CD4-positive, alpha-beta T cell (primary cell): Measurements from ENCODE around the gene BRICD5. TPM values are rescaled to one million over a fixed set of nuclear protein-coding genes. Genes with fewer than 3 reads are reported as not detected.

Experiments
- ATAC-seq: fragments of 200-7000 bp; cut with Tn5 transposase; one replicate; pipeline ENCODE4 v1.10.0; 2022; ENCODE audit warnings: mild to moderate bottlenecking; ENCODE audit not compliant: poor library complexity
- CTCF ChIA-PET: fragments of 350-600 bp; sonication (Branson Sonifier 250); formaldehyde crosslinking; loops from one replicate; lab custom pipeline; 2021; ENCODE audit warnings: antibody characterized with exemption, inconsistent platforms; lab: Charles Lee
- POLR2A ChIA-PET: fragments of 350-600 bp; sonication (Branson Sonifier 250); formaldehyde crosslinking; loops from one replicate; lab custom pipeline; 2021; ENCODE audit warnings: antibody characterized with exemption, inconsistent platforms; lab: Charles Lee
- DNase-seq, 14 experiments: peaks; one replicate each; pipeline ENCODE4 v3.0.0-alpha.2; 2013 to 2020; ENCODE audit warnings: mixed read lengths in 2 of 14
- H3K27ac ChIP-seq, 2 donors: one replicate each; pipeline versions ENCODE4 v1.5.1 to v1.7.0; 2013; ENCODE audit warnings: low read length in 2 of 2, low read depth in 1 of 2, mild to moderate bottlenecking in 1 of 2
- H3K27me3 ChIP-seq, 2 experiments: 1 replicate in 1 of 2; 2 replicates in 1 of 2; pipeline versions ENCODE4 v1.6.1 to v1.7.0; 2013; ENCODE audit warnings: low read length in 2 of 2, control low read depth in 1 of 2, mild to moderate bottlenecking in 1 of 2, moderate library complexity in 1 of 2; ENCODE audit not compliant: insufficient read depth in 2 of 2, control insufficient read depth in 1 of 2
- H3K36me3 ChIP-seq: one replicate; pipeline ENCODE4 v1.6.1; 2013; ENCODE audit warnings: low read length, control low read depth; ENCODE audit not compliant: insufficient read depth
- H3K4me1 ChIP-seq: one replicate; pipeline ENCODE4 v1.6.1; 2013; ENCODE audit warnings: low read length, control low read depth; ENCODE audit not compliant: insufficient read depth
- H3K4me3 ChIP-seq: one replicate; pipeline ENCODE4 v1.5.1; 2013; ENCODE audit warnings: mild to moderate bottlenecking, low read length, moderate library complexity
- H3K9me3 ChIP-seq, 2 experiments: 1 replicate in 1 of 2; 2 replicates in 1 of 2; pipeline versions ENCODE4 v1.6.1 to v1.7.0; 2013; ENCODE audit warnings: low read length in 2 of 2, mild to moderate bottlenecking in 2 of 2, control low read depth in 1 of 2, moderate library complexity in 1 of 2; ENCODE audit not compliant: control insufficient read depth in 1 of 2, insufficient read depth in 1 of 2
- H3K27ac Mint-ChIP-seq: one replicate; pipeline ENCODE4 v1.8.0; 2020; ENCODE audit warnings: mixed read lengths
- H3K27me3 Mint-ChIP-seq: one replicate; pipeline ENCODE4 v1.8.0; 2021; ENCODE audit warnings: mixed read lengths
- H3K36me3 Mint-ChIP-seq: one replicate; pipeline ENCODE4 v1.8.0; 2021; ENCODE audit warnings: low read depth, mixed read lengths
- H3K4me1 Mint-ChIP-seq: one replicate; pipeline ENCODE4 v1.8.0; 2021; ENCODE audit warnings: low read depth, mixed read lengths
- H3K4me3 Mint-ChIP-seq: one replicate; pipeline ENCODE4 v1.8.0; 2020; ENCODE audit warnings: mild to moderate bottlenecking, mixed read lengths
- H3K9me3 Mint-ChIP-seq: one replicate; pipeline ENCODE4 v1.8.0; 2020; ENCODE audit warnings: mixed read lengths
- CTCF ChIP-seq: fragments of 200-600 bp; IDR thresholded peaks from one replicate; pipeline ENCODE4 v1.8.0; 2022; ENCODE audit warnings: antibody characterized with exemption, mild to moderate bottlenecking
- intact Hi-C, 2 experiments: fragments of 100-400 bp; cut with DNase I in 1 of 2; cut with micrococcal nuclease in 1 of 2; formaldehyde crosslinking; loops; one replicate each; pipeline versions ENCODE4 v1.15.1 to v1.9.0; 2023 to 2025; cut with DNase I, micrococcal nuclease
- total RNA-seq, 174 experiments: library from RNA in 2 of 174; stranded (reverse) in 2 of 174; gene quantifications; one replicate each; pipeline ENCODE4 v1.2.3 and lab custom pipeline; 2021 to 2026

BRICD5 gene
- total RNA-seq, 2 experiments from 2014 or later: 4.2 to 5.0 TPM

GRCh38 chr16:2191446-2191706, 19.3 kb downstream of the BRICD5 start:
- Histone ChIP-seq H3K27ac (no peak overlapping the region), H3K9me3 (peaks cover 0 to 16% of the 10 kb centered on the region in 2 experiments), H3K27me3 (peaks cover 13 to 16% of the 10 kb centered on the region in 2 experiments), H3K4me3 (no peak overlapping the region), H3K4me1 (peaks cover 15% of the 10 kb centered on the region), H3K36me3 (no peaks in the 10 kb centered on the region)
- Mint-ChIP-seq H3K27ac (no peak overlapping the region), H3K4me1 (peaks cover 6% of the 10 kb centered on the region), H3K27me3 (peaks cover 7% of the 10 kb centered on the region), H3K9me3 (no peaks in the 10 kb centered on the region), H3K4me3 (no peak overlapping the region), H3K36me3 (no peaks in the 10 kb centered on the region)
- no peak for TF ChIP-seq CTCF
- DNase-seq: no peak
- CTCF ChIA-PET: no interaction called here
- POLR2A ChIA-PET: no interaction called here
- intact Hi-C loops: loop anchor here in 1 of 2 experiments (10.0 kb wide), 1 partner anchor 143 kb away; no protein-coding TSS in a partner anchor
- no peak for ATAC-seq

- Histone ChIP-seq H3K27me3 (peaks cover 13 to 15% of the 10 kb centered on the region in 2 experiments), H3K9me3 (peaks cover 0 to 16% of the 10 kb centered on the region in 2 experiments), H3K4me1 (peaks cover 14% of the 10 kb centered on the region), H3K36me3 (no peaks in the 10 kb centered on the region), H3K27ac (no peak overlapping the region), H3K4me3 (no peak overlapping the region)
- no peak for TF ChIP-seq CTCF
- POLR2A ChIA-PET: no interaction called here
- Mint-ChIP-seq H3K27me3 (peaks cover 7% of the 10 kb centered on the region), H3K4me1 (peaks cover 6% of the 10 kb centered on the region), H3K9me3 (no peaks in the 10 kb centered on the region), H3K27ac (no peak overlapping the region), H3K4me3 (no peak overlapping the region), H3K36me3 (no peaks in the 10 kb centered on the region)
- intact Hi-C loops: loop anchor here in 1 of 2 experiments (10.0 kb wide), 1 partner anchor 144 kb away; no protein-coding TSS in a partner anchor
- DNase-seq (no peak), ATAC-seq (no peak)
- CTCF ChIA-PET: no interaction called here
These were observed 19.8 kb downstream of the BRICD5 start for GRCh38 chr16:2190659-2191445.

DNA sequence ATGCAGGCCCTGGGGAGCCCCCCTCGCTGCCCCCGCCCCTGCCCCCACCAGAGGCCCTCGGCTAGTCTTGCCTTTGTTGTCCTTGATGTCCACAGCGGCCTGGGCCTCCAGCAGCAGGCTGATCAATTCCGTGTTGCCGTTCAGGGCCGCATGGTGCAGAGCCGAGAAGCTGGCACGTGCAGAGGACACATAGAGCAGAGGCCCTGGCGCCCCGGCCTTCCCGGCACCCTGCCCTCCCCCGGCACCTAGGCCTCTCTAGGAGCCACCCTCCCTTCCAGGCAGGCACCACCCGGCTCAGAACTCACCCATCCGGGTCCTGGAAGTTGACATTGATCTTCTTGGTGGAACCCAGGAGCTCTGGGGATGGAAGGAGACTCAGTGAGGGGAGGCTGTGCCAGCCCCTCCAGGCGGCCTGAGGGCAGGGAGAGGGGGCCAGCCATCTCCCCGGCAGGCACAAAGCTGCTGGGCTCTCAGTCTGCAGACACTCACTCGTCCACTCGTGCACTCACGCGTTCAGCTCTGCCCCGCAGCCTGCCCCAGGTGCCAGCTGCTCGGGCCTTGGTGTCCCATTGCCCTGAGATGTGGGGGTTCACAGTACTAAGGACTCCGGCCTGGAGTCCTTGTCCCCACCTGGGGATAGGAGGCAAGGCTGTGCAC, 20.5 kb downstream of the BRICD5 start:
- intact Hi-C loops: loop anchor here in 1 of 2 experiments (10.0 kb wide), 1 partner anchor 145 kb away; no protein-coding TSS in a partner anchor
- POLR2A ChIA-PET: no interaction called here
- TF ChIP-seq CTCF: no peak

More for the DNA sequence above, 20.5 kb downstream of the BRICD5 start:
- Histone ChIP-seq H3K27ac (no peak overlapping the region), H3K27me3 (peaks cover 5 to 8% of the 10 kb centered on the region in 2 experiments), H3K9me3 (peaks cover 0 to 10% of the 10 kb centered on the region in 2 experiments), H3K4me3 (no peak overlapping the region), H3K36me3 (no peaks in the 10 kb centered on the region), H3K4me1 (peaks cover 7% of the 10 kb centered on the region)
- Mint-ChIP-seq H3K4me1 (peaks cover 5% of the 10 kb centered on the region), H3K36me3 (no peaks in the 10 kb centered on the region), H3K4me3 (no peak overlapping the region), H3K27ac (no peak overlapping the region), H3K9me3 (no peaks in the 10 kb centered on the region), H3K27me3 (peaks cover 6% of the 10 kb centered on the region)
- DNase-seq (no peak), ATAC-seq (no peak)
- CTCF ChIA-PET: no interaction called here
